ENCODE data around the gene PCBP3. TPM values are rescaled to one million over a fixed set of nuclear protein-coding genes. Genes with fewer than 3 reads are reported as not detected.

PCBP3 gene
- total and polyA plus RNA-seq, 2 of the 13 experiments (the other 11 are each of a cell fraction or from before 2014, with no cell fraction given) = not detected

- TF ChIP-seq CEBPG (CRISPR knock-in tag; IDR thresholded peaks at IDR 0.05) = no peak
- Histone ChIP-seq H2AFZ (ENCODE audit: low read length) (no peak overlapping the region), H3K9ac (ENCODE audit: insufficient read depth, low read depth, low read length) (no peak overlapping the region), H3K4me2 (ENCODE audit: low read depth, low read length) (no peak overlapping the region), H3K27ac (ENCODE audit: extremely low read length, insufficient read depth, low read length) (no peak overlapping the region), H3K9me3 (ENCODE audit: low read length) (no peaks in the 10 kb centered on the region), H4K20me1 (ENCODE audit: insufficient read depth, low read length) (no peaks in the 10 kb centered on the region), H3K79me2 (ENCODE audit: insufficient read depth, low read length) (no peaks in the 10 kb centered on the region), H3K4me1 (ENCODE audit: insufficient read depth, low read length) (peaks cover 29% of the 10 kb centered on the region), H3K27me3 (ENCODE audit: control insufficient read depth in 1 of 2, insufficient read depth in 2 of 2, low read length in 2 of 2) (peaks cover 16 to 57% of the 10 kb centered on the region in 2 experiments), H3K36me3 (replicated peaks in 1 of 2; ENCODE audit: control insufficient read depth in 1 of 2, insufficient read depth in 2 of 2, low read length in 2 of 2) (no peaks in the 10 kb centered on the region), H3K4me3 (replicated peaks in 1 of 3; ENCODE audit: insufficient read depth in 1 of 3, low read depth in 2 of 3, low read length in 3 of 3) (no peak overlapping the region)
- intact Hi-C loops (cut with micrococcal nuclease; ENCODE audit: unreplicated experiment) (loop anchor here (10.0 kb wide), 1 partner anchor 218 kb away; no protein-coding TSS in a partner anchor), in situ Hi-C loops (cut with HindIII; ENCODE audit: extremely low pct_ligation_motif_present, low pct_unique_long_range_greater_than_20kb) (loop anchor here (10.0 kb wide), 1 partner anchor 308 kb away; the partner anchor contains the start of genes MCM3AP and YBEY)
- FAIRE-seq (no peak), ATAC-seq (no peak), DNase-seq (ENCODE audit: low spot score) (no peak)
- POLR2A ChIA-PET = no interaction called here
- BruUV-seq (replicated peaks) = no TSS peak
- 36% methylated on average over 6 of the region's 11 CpGs for WGBS (ENCODE audit: low lambda C conversion rate)
- CTCF ChIA-PET (ENCODE audit: low intra/inter-chr PET ratio, low total read pairs) = no interaction called here
These were observed 333.3 kb downstream of the PCBP3 start for GRCh38 chr21:45976701-45977311.

GRCh38 chr21:45977396-45977795 is 333.9 kb downstream of the PCBP3 start:
- WGBS (ENCODE audit: low lambda C conversion rate) = 10% methylated on average over 5 of the region's 5 CpGs
- Histone ChIP-seq H2AFZ (ENCODE audit: low read length) (no peak overlapping the region), H3K27ac (ENCODE audit: extremely low read length, insufficient read depth, low read length) (no peak overlapping the region), H3K27me3 (ENCODE audit: control insufficient read depth in 1 of 2, insufficient read depth in 2 of 2, low read length in 2 of 2) (peaks cover 13 to 56% of the 10 kb centered on the region in 2 experiments), H3K79me2 (ENCODE audit: insufficient read depth, low read length) (no peaks in the 10 kb centered on the region), H3K4me2 (ENCODE audit: low read depth, low read length) (no peak overlapping the region), H3K9ac (ENCODE audit: insufficient read depth, low read depth, low read length) (no peak overlapping the region), H3K4me3 (replicated peaks in 1 of 3; ENCODE audit: insufficient read depth in 1 of 3, low read depth in 2 of 3, low read length in 3 of 3) (no peak overlapping the region), H3K4me1 (ENCODE audit: insufficient read depth, low read length) (peaks cover 33% of the 10 kb centered on the region), H3K9me3 (ENCODE audit: low read length) (no peaks in the 10 kb centered on the region), H3K36me3 (replicated peaks in 1 of 2; ENCODE audit: control insufficient read depth in 1 of 2, insufficient read depth in 2 of 2, low read length in 2 of 2) (no peaks in the 10 kb centered on the region), H4K20me1 (ENCODE audit: insufficient read depth, low read length) (no peaks in the 10 kb centered on the region)
- ChIA-PET CTCF (ENCODE audit: low intra/inter-chr PET ratio, low total read pairs) (no interaction called here), POLR2A (no interaction called here)
- no peak for DNase-seq (ENCODE audit: low spot score)
- no peak for ATAC-seq
- intact Hi-C loops (cut with micrococcal nuclease; ENCODE audit: unreplicated experiment) = loop anchor here (10.0 kb wide), 1 partner anchor 217 kb away; no protein-coding TSS in a partner anchor
- in situ Hi-C loops (cut with HindIII; ENCODE audit: extremely low pct_ligation_motif_present, low pct_unique_long_range_greater_than_20kb) = loop anchor here (10.0 kb wide), 1 partner anchor 307 kb away; the partner anchor contains the start of genes MCM3AP and YBEY
- no peak for FAIRE-seq
- no TSS peak for BruUV-seq (replicated peaks)
- TF ChIP-seq ZNF850 (CRISPR knock-in tag; conservative IDR thresholded peaks at IDR 0.05) (no peak), ADNP (CRISPR knock-in tag; IDR thresholded peaks at IDR 0.05) (no peak), YY1 (IDR thresholded peaks at IDR 0.05; ENCODE audit: insufficient read depth, insufficient replicate concordance, low read depth, low read length) (no peak), GMEB1 (CRISPR knock-in tag; IDR thresholded peaks at IDR 0.05; ENCODE audit: borderline replicate concordance) (no peak), NONO (IDR thresholded peaks at IDR 0.05) (no peak), NONO (CRISPR knock-in tag; conservative IDR thresholded peaks at IDR 0.05) (no peak), FOXA1 (IDR thresholded peaks at IDR 0.05) (no peak), FOXA1 (CRISPR knock-in tag; IDR thresholded peaks at IDR 0.05) (no peak), TARDBP (CRISPR knock-in tag; IDR thresholded peaks at IDR 0.05) (no peak), HDAC1 (CRISPR knock-in tag; IDR thresholded peaks at IDR 0.05) (no peak), HCFC1 (IDR thresholded peaks at IDR 0.05; ENCODE audit: low read depth, low read length) (no peak), ZSCAN30 (CRISPR knock-in tag; IDR thresholded peaks at IDR 0.05) (no peak), HNF4G (IDR thresholded peaks at IDR 0.05; ENCODE audit: borderline replicate concordance, low read depth, low read length) (no peak), HNF4G (CRISPR knock-in tag; IDR thresholded peaks at IDR 0.05; ENCODE audit: borderline replicate concordance, low read depth) (no peak), ZFX (CRISPR knock-in tag; IDR thresholded peaks at IDR 0.05; ENCODE audit: low read depth) (no peak), THRA (CRISPR knock-in tag; IDR thresholded peaks at IDR 0.05; ENCODE audit: borderline replicate concordance) (no peak), SOX5 (CRISPR knock-in tag; IDR thresholded peaks at IDR 0.05; ENCODE audit: borderline replicate concordance) (no peak)

Measured in HepG2 (cell line).